Activated gamma-delta T cell (primary cell): Measurements from ENCODE around the gene MUC5B.
"Not testable (repeated sequence)": the region's sequence is repeated elsewhere in the genome, so short reads cannot be mapped to it uniquely, and the experiment has no call there.

Experiments used
- DNase-seq: peaks from one replicate; lab custom pipeline; 2025; lab: John Stamatoyannopoulos, UW
- total RNA-seq, 2 donors: gene quantifications; one replicate each; lab custom pipeline; 2026; lab: John Stamatoyannopoulos, UW

Gene MUC5B
- total RNA-seq, result 0 reads per million in 2 donors

DNA sequence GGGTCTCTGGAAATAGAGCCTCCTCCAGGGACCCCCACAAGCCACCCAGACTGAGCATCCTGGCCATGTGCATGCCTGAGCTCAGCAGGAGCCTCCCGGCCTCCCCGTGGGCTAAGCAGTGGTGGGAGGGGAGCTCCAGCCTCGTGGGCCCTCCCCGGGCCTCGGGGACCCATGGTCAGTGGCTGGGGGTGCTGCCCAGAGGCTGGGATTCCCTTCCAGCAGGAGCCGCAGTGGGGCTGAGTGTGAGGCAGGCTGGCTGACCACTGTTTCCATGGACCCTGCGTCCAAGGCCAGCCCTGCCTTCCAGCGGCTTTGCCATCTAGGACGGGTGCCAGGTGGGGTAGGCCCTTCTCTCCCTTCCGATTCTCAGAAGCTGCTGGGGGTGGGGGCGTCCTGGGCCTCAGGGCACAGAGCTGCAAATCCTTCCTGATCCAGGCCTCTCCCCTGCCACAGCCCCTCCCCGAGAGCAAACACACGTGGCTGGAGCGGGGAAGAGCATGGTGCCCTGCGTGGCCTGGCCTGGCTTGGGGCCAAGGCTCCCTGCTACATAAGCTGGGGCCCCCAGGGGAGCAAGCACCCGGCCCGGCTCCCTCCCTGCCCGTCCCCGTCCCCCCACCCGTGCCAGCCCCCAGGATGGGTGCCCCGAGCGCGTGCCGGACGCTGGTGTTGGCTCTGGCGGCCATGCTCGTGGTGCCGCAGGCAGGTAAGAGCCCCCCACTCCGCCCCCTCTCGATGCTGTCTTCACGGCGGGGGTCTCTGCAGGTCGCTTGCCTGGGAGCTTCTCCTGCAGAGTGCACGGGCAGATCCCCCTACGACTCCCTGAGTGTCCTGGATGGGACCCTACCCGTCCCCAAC is at the start of gene MUC5B:
Gene MUC5B, plus strand, starts transcription at position 576 of the 855 bp plus-strand sequence. Its CDS starts 58 bp downstream, at position 634.
- no peak for DNase-seq

GRCh38 chr11:1173396-1173795 is 49.5 kb upstream of the MUC5B start:
- DNase-seq, result not testable (repeated sequence)

- no peak for DNase-seq
These were observed 48.2 kb upstream of the MUC5B start for GRCh38 chr11:1174441-1175370.

GRCh38 chr11:1175461-1176223 is 47.2 kb upstream of the MUC5B start:
- DNase-seq, result no peak

GRCh38 chr11:1176224-1177019 is 46.4 kb upstream of the MUC5B start:
- no peak for DNase-seq

DNA sequence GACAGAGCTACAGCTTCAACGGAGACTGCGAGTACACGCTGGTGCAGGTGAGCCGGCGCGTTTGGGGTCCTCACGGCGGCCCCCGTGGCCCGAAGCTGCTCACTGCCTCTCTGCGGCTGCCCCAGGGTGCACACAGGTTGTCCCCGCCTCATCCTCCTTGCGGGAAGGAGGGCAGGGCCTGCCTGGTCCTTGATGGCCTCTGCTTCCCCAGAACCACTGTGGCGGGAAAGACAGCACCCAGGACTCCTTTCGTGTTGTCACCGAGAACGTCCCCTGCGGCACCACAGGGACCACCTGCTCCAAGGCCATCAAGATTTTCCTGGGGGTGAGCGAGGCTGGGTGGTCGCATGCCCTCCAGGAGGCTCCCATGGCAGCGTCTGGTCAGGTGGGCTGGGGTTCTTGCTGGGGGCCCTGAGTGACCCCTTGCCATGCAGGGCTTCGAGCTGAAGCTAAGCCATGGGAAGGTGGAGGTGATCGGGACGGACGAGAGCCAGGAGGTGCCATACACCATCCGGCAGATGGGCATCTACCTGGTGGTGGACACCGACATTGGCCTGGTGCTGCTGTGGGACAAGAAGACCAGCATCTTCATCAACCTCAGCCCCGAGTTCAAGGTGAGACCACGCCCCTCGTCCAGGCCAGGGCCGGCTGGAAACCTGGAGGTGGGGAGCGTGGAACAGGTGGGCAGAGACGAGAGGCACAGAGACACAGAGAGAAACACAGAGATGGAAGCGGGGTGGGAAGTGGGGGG is 45.7 kb upstream of the MUC5B start:
- no peak for DNase-seq

GRCh38 chr11:1177771-1178090 is 45.1 kb upstream of the MUC5B start:
- DNase-seq, result no peak

DNA sequence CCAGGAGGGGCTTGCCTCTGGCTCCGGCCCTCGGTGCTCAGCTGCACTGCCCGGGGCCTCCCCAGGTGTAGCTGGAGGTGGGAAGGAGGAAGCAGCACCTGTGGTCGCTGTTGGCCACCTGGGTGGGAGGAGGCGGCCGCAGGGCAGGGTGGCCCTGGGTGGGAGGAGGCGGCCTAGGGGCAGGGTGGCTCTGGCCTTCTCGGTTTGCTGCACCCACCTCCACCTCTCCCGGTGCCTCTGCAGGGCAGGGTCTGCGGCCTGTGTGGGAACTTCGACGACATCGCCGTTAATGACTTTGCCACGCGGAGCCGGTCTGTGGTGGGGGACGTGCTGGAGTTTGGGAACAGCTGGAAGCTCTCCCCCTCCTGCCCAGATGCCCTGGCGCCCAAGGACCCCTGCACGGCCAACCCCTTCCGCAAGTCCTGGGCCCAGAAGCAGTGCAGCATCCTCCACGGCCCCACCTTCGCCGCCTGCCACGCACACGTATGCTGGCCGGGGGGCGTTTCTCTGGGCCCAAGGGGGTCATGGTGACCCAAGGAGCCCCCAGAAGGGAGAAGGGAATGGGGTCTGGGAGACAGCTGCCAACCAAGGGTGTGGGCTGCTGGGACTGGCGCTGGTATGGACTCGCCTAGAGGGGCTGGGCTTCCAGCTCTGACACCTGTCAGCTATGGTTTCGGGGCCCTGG is 44.5 kb upstream of the MUC5B start:
- DNase-seq, result no peak

- no peak for DNase-seq
These were observed 44.0 kb upstream of the MUC5B start for GRCh38 chr11:1178906-1179305.

DNA sequence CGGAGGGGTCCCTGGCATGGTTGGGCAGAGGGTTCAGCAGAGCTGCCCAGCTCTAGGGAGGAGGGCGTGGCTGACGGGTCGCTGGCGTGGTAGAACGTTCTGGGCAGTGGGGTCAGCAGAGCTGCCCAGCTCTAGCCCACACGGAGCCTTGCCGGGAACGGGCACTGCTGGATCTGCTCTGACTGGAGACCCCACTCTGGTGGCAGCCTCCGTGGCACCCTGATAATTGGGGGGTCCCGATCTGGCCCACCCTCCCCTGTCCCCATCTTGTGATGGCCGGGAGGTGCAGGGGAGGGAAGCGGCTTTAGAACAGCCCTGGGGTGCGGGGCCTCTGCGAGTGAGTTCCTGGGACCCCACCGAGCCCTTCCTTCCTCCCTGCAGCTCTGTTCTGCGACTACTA is 43.2 kb upstream of the MUC5B start:
- no peak for DNase-seq

DNA sequence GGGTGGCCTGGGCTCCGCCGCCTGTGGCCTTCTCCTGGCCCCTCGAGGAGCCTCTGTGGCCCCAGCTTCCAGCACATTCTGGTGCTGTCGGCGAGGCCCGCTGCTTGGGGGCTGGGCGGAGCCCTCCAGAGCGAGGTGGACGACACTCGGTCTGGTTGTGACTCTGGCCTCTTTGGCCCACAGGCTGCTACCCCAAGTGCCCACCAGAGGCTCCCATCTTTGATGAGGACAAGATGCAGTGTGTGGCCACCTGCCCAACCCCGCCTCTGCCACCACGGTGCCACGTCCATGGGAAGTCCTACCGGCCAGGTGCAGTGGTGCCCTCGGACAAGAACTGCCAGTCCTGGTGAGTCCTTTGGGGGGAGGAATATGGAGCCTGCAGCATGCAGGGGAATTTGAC is 42.7 kb upstream of the MUC5B start:
- DNase-seq, result no peak

DNA sequence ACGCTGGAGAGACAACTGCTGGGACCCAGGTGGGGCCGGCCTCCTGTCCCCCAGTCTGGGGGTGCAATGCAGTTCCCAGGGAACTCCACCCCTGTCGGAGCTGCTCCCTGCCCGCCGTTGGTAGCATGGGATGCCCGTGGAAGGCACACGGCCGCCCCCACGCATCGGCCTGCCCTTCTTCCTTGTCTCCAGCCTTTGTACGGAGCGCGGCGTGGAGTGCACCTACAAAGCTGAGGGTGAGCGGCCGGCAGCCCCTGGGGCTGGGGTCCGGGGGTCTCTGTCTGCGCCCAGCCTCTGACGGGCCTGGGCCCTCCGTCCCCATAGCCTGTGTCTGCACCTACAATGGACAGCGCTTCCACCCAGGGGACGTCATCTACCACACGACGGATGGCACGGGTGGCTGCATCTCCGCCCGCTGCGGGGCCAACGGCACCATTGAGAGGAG is 41.9 kb upstream of the MUC5B start:
- DNase-seq, result no peak

DNA sequence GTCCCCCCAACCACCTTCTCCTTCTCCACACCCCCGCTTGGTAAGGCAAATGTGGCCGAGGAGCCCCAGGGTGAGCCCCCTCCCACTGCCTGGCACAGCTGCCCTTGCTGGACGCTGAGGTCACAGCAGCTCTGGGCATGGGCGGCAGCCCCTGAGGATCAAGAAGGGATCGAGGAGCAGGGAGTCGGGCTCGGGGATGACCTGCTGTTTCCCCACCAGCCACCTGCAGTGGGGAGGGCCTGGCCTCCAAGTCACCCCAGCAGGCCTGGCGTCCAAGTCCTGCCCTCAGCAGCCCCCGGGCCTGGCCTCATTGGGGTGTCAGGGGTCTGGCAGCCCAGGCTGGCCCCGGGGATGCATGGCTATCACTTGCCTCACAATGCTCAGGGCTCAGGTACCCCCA is 41.4 kb upstream of the MUC5B start:
- DNase-seq, result no peak

- no peak for DNase-seq
These were observed 40.9 kb upstream of the MUC5B start for GRCh38 chr11:1181853-1182535.

GRCh38 chr11:1184139-1184538 is 38.7 kb upstream of the MUC5B start:
- DNase-seq, result not testable (repeated sequence)

- DNase-seq, result not testable (repeated sequence)
These were observed 34.3 kb upstream of the MUC5B start for GRCh38 chr11:1188451-1189130.

- not testable (repeated sequence) for DNase-seq
These were observed 33.0 kb upstream of the MUC5B start for GRCh38 chr11:1189816-1190215.

DNA sequence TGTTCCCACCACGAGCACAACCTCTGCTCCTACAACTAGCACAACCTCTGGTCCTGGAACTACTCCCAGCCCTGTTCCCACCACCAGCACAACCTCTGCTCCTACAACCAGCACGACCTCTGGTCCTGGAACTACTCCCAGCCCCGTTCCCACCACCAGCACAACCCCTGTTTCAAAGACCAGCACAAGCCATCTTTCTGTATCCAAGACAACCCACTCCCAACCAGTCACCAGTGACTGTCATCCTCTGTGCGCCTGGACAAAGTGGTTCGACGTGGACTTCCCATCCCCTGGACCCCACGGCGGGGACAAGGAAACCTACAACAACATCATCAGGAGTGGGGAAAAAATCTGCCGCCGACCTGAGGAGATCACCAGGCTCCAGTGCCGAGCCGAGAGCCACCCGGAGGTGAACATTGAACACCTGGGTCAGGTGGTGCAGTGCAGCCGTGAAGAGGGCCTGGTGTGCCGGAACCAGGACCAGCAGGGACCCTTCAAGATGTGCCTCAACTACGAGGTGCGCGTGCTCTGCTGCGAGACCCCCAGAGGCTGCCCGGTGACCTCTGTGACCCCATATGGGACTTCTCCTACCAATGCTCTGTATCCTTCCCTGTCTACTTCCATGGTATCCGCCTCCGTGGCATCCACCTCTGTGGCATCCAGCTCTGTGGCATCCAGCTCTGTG is 30.9 kb upstream of the MUC5B start:
- not testable (repeated sequence) for DNase-seq
